ENCODE measurements around the gene S100B.

DNA sequence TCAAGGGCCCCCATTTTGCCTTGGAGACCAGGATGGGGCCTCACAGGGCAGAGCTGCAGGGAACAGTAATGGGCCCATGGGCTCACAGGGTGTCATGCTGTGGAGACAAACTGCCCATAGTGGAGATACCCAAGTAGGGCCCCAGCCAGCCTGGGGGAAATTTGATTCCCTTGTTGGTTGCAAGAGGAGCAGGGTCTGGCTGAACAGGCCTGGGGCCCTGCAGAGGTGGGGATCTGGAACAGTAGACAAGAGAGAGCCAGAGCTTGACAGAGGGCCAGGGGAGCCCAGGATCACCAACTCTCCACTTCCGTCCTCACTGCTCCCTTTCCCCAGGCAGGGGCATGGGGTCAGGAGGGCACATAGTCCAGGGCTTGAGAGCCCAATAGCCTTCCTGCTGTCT, 8.7 kb downstream of the S100B start:
- no peak for TF ChIP-seq POLR2A (IDR thresholded peaks at IDR 0.05; ENCODE audit: low read length)
- TF ChIP-seq GATA1 (IDR thresholded peaks at IDR 0.05; ENCODE audit: low read depth, low read length) = no peak

All from erythroblast (primary cell).